ENCODE results near the gene FOLR1. TPM values are rescaled to one million over a fixed set of nuclear protein-coding genes. Genes with fewer than 3 reads are reported as not detected.
"Not testable (repeated sequence)": the region's sequence is repeated elsewhere in the genome, so short reads cannot be mapped to it uniquely, and the experiment has no call there.

The FOLR1 gene
- total RNA-seq, 1 donor from 2014 or later, result 0.96 TPM

DNA sequence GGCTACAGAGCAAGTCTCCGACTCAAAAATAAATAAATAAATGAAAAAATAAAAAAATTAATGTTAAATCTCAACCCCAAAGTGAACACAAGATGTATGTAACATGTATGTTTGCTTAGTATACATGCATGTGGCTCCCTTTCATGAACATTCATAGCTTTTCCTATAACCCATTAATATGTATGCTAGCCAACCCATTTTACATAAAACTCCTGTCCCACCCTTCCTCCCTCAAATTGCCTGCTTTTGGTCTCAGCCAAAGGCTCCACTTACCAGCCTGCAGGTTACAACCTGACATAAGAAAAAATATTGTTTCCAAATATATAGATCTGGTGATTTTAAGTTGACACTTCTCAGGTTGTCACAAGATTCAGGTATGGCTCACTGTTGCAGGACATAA, 3.7 kb upstream of the FOLR1 start:
- ATAC-seq, result no peak

DNA sequence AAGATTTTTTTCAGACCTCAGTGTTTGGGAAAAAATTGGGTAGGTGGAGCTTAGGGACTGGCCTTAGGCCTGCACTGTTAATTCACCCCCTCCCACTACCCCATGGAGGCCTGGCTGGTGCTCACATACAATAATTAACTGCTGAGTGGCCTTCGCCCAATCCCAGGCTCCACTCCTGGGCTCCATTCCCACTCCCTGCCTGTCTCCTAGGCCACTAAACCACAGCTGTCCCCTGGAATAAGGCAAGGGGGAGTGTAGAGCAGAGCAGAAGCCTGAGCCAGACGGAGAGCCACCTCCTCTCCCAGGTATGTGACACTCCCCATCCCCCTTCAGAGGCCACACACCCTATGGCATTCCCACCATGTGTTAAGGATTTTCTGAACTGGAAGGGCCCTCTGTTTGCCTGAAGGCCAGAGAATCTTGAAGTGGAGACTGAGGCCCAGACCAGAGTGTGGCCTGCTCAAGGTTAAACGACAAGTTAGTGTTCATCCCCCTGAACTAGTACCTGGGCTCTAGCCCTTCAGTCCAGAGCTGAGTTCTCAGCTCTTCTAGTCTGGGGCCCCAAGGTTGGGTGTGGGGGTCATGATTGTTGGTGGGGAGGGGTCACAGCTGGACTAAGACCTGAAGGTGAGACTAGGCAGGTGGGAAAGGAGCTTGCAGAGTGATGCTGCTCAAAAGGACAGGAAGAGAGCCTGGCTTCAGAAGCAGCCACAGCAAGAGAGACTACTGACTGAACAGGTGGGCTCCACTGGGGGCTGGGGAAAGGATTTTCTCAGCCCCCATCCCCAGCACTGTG, 2.3 kb upstream of the FOLR1 start:
- peak; percentile 35 for ATAC-seq

- no peak for ATAC-seq
Measured at GRCh38 chr11:72190631-72191071, 1.3 kb upstream of the FOLR1 start.

GRCh38 chr11:72195518-72196270, 3.8 kb downstream of the FOLR1 start:
- ATAC-seq, result peak; percentile 58

DNA sequence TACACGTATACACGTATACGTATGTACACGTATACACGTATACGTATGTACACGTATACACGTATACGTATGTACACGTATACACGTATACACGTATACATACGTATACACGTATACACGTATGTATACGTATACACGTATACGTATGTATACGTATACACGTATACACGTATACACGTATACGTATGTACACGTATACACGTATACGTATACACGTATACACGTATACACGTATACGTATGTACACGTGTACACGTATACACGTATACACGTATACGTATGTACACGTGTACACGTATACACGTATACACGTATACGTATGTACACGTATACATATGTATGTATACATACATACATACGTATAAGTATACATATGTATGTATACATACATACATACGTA, 9.5 kb downstream of the FOLR1 start:
- ATAC-seq, result not testable (repeated sequence)

DNA sequence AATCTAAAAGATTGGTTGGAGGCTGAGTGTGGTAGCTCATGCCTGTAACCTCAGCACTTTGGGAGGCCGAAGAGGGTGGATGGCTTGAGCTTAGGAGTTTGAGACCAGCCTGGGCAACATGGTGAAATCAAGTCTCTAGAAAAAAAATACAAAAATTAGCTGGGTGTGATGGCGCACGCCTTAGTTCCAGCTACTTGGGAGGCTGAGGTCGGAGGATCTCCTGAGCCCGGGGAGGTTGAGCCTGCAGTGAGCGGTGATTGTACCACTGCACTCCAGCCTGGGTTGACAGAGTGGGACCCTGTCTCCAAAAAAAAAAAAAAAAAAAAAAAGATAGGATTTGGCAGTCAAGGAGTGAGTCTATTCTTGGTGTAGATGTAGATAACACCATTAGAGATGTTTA, 10.6 kb downstream of the FOLR1 start:
- no peak for ATAC-seq

GRCh38 chr11:72203163-72203562, 11.2 kb downstream of the FOLR1 start:
- peak; percentile 28 for ATAC-seq

GRCh38 chr11:72204886-72205285, 12.9 kb downstream of the FOLR1 start:
- ATAC-seq, result no peak

DNA sequence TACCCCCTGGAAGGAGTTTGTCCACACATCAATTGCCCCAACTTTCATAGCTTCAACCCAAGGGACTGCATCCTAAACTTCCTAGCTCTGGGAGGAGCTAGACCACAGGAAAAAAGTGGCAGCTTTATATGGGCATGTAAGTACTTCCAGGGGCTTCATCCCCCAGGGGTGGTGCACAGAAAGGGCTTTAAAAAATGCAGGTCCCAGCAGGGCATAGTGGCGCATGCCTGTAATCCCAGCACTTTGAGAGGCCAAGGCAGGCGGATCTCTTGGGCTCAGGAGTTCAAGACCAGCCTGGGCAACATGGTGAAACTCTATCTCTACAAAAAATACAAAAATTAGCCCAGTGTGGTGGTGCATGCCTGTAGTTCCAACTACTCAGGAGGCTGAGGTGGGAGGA, 14.9 kb downstream of the FOLR1 start:
- not testable (repeated sequence) for ATAC-seq

DNA sequence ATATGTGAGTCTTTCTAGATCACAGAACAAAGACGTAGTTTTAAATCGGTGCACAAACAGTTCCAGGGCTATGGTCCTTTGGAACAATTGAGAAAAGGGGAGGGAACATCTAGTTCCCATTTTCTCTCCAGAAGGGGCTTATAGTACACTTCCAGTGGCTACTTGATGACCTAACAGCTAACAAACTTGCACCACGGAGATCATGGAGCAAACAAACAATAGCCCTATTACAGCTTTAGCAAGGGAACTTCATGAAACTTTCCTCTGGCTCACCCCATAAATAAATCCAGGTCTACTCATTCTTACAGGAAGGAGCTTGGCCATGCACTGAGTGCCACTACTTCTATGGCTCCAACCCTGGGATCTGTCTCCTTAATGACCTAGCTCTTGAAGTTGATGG, 16.3 kb downstream of the FOLR1 start:
- no peak for ATAC-seq

DNA sequence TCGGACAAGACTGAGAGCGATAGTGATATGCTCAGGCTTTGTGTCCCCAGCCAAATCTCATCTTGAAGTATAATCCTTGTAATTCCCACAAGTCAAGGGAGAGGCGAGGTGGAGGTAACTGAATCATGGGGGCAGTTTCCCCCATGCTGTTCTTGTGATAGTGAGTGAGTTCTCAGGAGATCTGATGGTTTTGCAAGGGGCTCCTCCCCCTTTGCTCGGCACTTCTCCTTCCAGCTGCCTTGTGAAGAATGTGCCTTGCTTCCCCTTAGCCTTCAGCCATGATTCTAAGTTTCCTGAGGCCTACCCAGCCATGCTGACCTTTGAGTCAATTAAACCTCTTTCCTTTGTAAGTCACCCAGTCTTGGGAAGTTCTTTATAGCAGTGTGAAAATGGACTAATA, 17.2 kb downstream of the FOLR1 start:
- ATAC-seq, result no peak

DNA sequence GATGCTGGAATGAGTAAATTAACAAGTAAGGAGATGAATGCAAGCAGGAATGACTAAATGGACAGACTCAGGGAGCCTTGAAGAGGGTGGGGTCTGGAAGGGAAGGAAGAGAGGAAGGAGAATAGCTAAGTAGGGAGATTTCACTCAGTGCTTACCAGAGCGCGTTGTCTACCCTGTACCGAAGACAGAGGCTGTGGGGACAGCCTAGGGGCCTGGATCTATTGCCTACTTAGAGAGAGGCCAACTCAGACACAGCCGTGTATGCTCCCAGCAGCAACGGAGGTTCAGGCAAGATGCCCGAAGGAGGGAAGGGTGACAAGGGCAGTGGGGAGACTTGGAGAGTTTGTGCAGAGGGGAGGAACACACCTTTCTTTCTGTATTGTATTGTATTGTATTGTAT, 24.7 kb downstream of the FOLR1 start, which contains the start of gene FOLR2:
FOLR2 (plus strand) TSS at position 157 of the 400 bp plus-strand sequence. CDS start 1,791 bp downstream, outside the sequence.
- no peak for ATAC-seq

GRCh38 chr11:72217841-72218240, 25.9 kb downstream of the FOLR1 start:
- ATAC-seq, result no peak

DNA sequence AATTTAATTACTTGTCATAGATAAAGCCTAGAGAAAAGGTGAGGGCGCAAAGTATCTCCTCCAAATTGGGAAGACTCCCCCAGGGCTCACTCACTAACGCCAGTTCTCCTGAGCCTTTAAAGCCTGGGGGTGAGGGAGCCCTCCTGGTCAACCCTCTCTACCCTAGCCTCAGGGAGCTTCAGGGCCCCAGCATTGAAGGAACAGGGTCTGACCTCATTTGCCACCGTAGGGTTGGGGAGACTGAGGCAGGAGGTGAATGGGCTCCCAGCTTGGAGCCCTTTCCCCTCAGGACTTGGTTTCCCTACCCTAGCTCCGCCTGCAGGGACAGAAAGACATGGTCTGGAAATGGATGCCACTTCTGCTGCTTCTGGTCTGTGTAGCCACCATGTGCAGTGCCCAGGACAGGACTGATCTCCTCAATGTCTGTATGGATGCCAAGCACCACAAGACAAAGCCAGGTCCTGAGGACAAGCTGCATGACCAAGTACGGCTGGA, 26.4 kb downstream of the FOLR1 start:
- no peak for ATAC-seq

GRCh38 chr11:72220696-72221363, 28.9 kb downstream of the FOLR1 start:
- ATAC-seq, result no peak

DNA sequence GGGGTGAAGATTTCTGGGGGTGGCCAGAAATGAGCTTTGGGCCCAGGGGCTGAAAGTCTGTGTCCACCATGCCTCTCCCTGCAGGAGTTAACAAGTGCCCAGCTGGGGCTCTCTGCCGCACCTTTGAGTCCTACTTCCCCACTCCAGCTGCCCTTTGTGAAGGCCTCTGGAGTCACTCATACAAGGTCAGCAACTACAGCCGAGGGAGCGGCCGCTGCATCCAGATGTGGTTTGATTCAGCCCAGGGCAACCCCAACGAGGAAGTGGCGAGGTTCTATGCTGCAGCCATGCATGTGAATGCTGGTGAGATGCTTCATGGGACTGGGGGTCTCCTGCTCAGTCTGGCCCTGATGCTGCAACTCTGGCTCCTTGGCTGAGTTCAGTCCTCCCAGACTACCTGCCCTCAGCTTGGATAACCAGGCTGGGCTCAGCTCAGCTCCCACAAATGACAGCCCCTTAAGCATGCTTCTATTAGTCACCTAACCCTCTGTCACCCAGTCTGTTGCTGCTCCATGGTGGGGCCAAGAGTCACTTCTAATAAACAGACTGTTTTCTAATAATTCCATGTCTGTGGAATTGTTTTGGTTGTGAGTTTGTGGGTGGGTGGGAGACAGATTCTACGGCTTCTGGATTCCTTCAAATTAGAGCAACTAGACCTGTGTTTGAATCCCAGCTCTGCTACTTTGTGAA, 29.6 kb downstream of the FOLR1 start:
- ATAC-seq, result no peak

GRCh38 chr11:72222106-72222891, 30.4 kb downstream of the FOLR1 start:
- no peak for ATAC-seq

- peak; percentile 80 for ATAC-seq
Measured at GRCh38 chr11:72222907-72223614, 31.1 kb downstream of the FOLR1 start.

- peak; percentile 61 for ATAC-seq
Measured at GRCh38 chr11:72223615-72224563, 31.9 kb downstream of the FOLR1 start.
